DMS114 treated with DMSO at 0.1 percent for 48 hours (cell line): ENCODE data around the gene COL6A2.

ENCODE experiments used
- DNase-seq: peaks from one replicate; lab custom pipeline; 2025; ENCODE audit not compliant: unreplicated experiment; lab: John Stamatoyannopoulos, UW

Gene COL6A2

GRCh38 chr21:46124083-46124925 is 26.4 kb downstream of the COL6A2 start:
- DNase-seq = no peak

- no peak for DNase-seq
These were observed 27.3 kb downstream of the COL6A2 start for GRCh38 chr21:46124926-46125845.

DNA sequence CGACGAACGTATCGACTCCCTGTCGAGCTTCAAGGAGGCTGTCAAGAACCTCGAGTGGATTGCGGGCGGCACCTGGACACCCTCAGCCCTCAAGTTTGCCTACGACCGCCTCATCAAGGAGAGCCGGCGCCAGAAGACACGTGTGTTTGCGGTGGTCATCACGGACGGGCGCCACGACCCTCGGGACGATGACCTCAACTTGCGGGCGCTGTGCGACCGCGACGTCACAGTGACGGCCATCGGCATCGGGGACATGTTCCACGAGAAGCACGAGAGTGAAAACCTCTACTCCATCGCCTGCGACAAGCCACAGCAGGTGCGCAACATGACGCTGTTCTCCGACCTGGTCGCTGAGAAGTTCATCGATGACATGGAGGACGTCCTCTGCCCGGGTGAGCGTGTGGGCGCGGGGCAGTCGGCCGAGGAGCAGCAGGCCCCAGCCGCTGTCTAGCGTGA is 28.0 kb downstream of the COL6A2 start:
- DNase-seq = no peak

GRCh38 chr21:46126309-46127238 is 28.7 kb downstream of the COL6A2 start:
- DNase-seq = no peak

GRCh38 chr21:46127239-46128105 is 29.6 kb downstream of the COL6A2 start:
- DNase-seq = no peak

DNA sequence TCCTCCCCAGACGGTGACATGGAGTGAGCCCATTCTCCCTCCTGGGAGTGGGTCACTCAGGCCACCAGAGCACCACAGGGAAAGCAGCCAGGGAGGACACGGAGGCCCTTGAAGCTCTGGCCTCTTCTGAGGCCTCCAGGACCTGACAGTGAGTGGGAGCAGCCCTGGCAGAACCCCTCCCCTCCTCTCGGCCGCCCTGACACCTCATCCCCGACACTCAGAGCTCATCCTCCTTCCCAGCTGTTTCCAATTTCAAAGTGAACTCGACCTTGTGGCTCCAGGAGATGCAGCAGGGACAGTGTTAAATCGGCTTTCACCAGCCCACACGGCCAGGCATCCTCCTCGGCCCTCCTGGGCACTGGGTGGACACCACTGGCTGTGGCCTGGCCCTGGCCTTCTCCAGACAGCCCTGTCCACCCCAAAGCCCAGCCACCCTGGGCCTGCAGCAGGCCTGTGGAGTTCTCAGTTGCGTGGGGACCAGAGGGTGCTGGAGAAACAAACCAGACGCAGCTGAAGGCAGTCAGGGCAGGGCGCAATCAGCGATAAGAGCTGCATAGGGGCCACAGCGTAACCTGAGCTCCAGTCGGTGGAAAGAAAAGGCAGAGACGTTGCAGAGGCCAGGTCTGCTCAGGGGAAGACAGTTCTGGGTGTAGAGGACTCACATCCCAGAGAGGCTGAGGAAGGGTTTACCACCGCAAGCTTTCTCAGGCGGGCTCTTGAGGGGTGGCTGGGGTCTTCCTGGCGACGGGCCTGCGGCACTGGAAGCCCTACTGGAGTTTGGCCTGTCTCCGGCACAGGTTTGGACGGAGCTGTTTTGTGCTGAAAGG is 30.4 kb downstream of the COL6A2 start:
- no peak for DNase-seq

GRCh38 chr21:46128933-46129571 is 31.1 kb downstream of the COL6A2 start:
- DNase-seq = no peak

- DNase-seq = no peak
These were observed 32.1 kb downstream of the COL6A2 start for GRCh38 chr21:46129846-46130651.

DNA sequence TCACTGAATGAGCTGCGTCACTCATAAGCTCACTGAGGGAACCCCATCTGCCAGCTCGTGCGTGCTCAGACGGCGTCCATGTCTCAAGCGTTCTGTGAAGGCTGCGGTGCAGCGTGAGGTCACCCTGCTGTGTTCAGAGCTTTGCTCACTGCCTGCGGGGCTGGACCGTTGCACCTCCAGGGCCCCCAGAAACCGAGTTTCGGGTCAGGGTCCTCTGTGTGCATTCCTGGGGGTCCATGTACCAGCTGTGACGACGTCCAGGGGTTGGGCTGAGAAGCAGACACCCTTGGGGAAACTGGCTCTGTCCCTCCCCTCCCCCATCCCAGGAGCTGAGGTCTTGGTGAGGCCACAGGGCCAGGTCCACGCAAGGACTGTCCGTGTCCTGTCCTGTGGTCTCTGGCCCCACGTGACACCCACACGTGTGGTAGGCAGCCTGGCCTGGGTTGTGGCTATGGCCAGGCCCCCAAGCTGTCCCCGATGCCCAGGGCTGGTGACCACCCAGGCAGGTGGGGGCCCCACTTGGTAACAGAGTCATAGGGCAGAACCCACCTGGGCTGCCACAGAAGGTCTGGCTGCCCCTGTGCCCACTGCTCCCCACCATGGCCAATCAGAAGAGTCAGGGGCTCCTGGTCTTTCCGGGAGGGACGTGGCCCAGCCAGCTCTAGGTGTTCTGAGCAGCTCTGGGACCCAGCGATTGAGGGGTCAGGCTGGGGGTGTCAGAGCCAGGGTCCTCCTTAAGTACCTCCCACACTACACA is 33.1 kb downstream of the COL6A2 start:
- DNase-seq = no peak

GRCh38 chr21:46131588-46131837 is 33.6 kb downstream of the COL6A2 start:
- DNase-seq = no peak

DNA sequence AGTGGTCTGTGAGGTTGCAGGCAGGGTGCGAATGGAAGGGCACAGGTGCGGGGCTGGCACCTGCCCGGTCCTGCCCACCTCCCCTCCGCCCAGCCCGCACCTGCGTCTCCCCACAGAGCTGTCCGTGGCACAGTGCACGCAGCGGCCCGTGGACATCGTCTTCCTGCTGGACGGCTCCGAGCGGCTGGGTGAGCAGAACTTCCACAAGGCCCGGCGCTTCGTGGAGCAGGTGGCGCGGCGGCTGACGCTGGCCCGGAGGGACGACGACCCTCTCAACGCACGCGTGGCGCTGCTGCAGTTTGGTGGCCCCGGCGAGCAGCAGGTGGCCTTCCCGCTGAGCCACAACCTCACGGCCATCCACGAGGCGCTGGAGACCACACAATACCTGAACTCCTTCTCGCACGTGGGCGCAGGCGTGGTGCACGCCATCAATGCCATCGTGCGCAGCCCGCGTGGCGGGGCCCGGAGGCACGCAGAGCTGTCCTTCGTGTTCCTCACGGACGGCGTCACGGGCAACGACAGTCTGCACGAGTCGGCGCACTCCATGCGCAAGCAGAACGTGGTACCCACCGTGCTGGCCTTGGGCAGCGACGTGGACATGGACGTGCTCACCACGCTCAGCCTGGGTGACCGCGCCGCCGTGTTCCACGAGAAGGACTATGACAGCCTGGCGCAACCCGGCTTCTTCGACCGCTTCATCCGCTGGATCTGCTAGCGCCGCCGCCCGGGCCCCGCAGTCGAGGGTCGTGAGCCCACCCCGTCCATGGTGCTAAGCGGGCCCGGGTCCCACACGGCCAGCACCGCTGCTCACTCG is 34.1 kb downstream of the COL6A2 start:
- DNase-seq = no peak

- DNase-seq = no peak
These were observed 38.0 kb downstream of the COL6A2 start for GRCh38 chr21:46135782-46136395.

DNA sequence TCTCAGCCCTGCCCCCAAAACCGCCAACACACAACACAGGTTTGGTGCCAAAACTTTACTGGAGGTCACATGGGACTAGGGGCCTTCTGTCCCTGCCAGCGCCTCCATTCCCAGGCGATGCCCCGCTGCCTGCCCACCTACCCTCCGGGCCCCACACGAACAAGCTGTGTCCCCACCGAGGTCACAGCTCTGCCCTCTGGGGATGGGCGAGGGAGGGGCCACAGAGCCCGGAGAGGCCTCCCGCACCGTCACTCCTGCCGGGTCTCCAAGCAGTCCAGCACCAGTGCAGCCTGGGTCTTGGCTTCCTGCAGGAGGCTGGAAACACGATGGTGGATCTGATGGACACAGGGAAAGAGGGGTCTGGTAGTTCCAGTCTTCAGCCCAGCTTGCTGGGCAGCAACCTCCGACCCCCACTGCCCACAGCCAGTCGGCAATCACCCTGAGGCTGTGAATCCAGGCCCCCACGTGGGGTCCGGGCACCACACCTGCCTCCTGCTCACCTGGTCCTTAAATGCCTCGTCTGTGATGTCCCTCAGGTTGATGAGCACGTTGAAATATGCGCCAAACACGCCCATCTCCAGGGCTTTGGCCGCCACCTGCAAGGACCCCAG is 38.9 kb downstream of the COL6A2 start:
- DNase-seq = no peak

DNA sequence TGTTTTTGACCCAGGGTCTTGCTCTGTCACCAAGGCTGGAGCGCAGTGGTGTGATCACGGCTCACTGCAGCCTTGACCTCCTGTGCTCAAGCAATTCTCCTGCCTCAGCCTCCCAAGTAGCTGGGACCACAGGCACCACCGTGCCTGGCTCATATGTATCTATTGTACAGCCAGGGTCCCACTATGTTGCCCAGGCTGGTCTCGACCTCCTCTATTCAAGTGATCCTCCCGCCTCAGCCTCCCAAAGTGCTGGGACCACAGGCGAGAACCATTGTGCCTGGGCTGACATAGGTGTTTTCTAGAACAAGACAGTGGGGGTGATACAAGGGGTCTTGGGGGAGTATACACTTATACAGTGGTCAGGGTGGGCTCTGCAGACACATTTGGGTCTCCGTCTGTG is 40.0 kb downstream of the COL6A2 start:
- DNase-seq = no peak

DNA sequence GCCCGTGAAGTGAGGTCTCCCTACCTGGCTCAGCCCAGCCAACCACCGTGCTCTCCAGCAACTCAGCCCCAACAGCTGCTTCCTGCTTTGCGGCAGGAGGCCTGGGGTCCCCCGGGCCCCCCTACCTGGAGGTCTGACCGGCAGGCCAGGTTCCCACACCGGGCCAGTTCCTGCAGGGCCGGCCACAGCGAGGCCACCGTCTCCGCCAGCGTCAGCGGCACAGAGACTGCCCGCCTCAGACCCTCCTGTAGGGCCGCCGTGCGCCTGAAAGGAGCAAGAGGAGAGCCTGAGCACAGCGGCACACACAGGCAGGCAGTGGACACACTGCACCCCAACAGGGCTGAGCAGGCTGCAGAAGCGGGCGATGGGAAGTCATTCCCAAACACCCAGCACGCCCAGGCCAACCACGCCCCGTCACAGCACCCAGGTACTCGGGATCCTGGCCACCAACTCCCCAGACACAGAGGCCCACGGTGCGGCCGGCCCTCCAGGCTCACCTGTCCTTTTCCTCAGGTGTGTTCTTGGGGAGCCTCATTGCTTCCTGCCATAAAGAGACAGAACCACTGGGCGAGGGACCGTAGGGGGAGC is 40.6 kb downstream of the COL6A2 start:
- no peak for DNase-seq
